HPDE6-E6E7 (cell line): ENCODE data around the gene ZNF700.
"Not testable (repeated sequence)": the region's sequence is repeated elsewhere in the genome, so short reads cannot be mapped to it uniquely, and the experiment has no call there.

ENCODE experiments used
- DNase-seq: peaks from one replicate; pipeline ENCODE4 v3.0.0; 2011; ENCODE audit warnings: missing footprints; ENCODE audit errors: extremely low spot score

The ZNF700 gene

GRCh38 chr19:11924886-11925650, at the start of gene ZNF700:
TSS of gene ZNF700 (plus strand) at chr19:11925107. CDS start at chr19:11925211, 104 bp downstream.
- peak; percentile 87 for DNase-seq

- not testable (repeated sequence) for DNase-seq
These were observed 45.1 kb upstream of the ZNF700 start for GRCh38 chr19:11879687-11880266.

- no peak for DNase-seq
These were observed 44.3 kb upstream of the ZNF700 start for GRCh38 chr19:11880598-11880997.

- peak; percentile 9 for DNase-seq
These were observed 43.6 kb upstream of the ZNF700 start for GRCh38 chr19:11881151-11881800.

- no peak for DNase-seq
These were observed 42.3 kb upstream of the ZNF700 start for GRCh38 chr19:11882606-11883005.

GRCh38 chr19:11887234-11887610, 37.7 kb upstream of the ZNF700 start:
- no peak for DNase-seq

- DNase-seq, result no peak
These were observed 37.0 kb upstream of the ZNF700 start, which contains the start of gene ZNF69 for GRCh38 chr19:11887611-11888531. TSS of gene ZNF69 (plus strand) at chr19:11887782. CDS start at chr19:11887924, 142 bp downstream.

- not testable (repeated sequence) for DNase-seq
These were observed 35.0 kb upstream of the ZNF700 start for GRCh38 chr19:11889901-11890300.

- no peak for DNase-seq
These were observed 34.3 kb upstream of the ZNF700 start for GRCh38 chr19:11890634-11891033.

- DNase-seq, result no peak
These were observed 30.1 kb upstream of the ZNF700 start for GRCh38 chr19:11894851-11895250.

GRCh38 chr19:11902228-11902627, 22.7 kb upstream of the ZNF700 start:
- DNase-seq, result no peak

GRCh38 chr19:11905928-11906327, 19.0 kb upstream of the ZNF700 start:
- DNase-seq, result no peak

- DNase-seq, result not testable (repeated sequence)
These were observed 13.0 kb upstream of the ZNF700 start for GRCh38 chr19:11911937-11912336.

GRCh38 chr19:11914417-11915051, 10.4 kb upstream of the ZNF700 start:
- DNase-seq, result not testable (repeated sequence)

- DNase-seq, result no peak
These were observed 2.9 kb upstream of the ZNF700 start for GRCh38 chr19:11921852-11922495.

- not testable (repeated sequence) for DNase-seq
These were observed 812 bp downstream of the ZNF700 start for GRCh38 chr19:11925651-11926187.

GRCh38 chr19:11927227-11927626, 2.3 kb downstream of the ZNF700 start:
- no peak for DNase-seq

- no peak for DNase-seq
These were observed 6.1 kb downstream of the ZNF700 start for GRCh38 chr19:11931051-11931450.

GRCh38 chr19:11931513-11931912, 6.6 kb downstream of the ZNF700 start:
- DNase-seq, result no peak

- DNase-seq, result not testable (repeated sequence)
These were observed 10.9 kb downstream of the ZNF700 start for GRCh38 chr19:11935829-11936228.
